NB4 (cell line): ENCODE data around the gene SIM2.

Experiments
- POLR2A ChIP-seq: IDR thresholded peaks from 2 replicates; pipeline ENCODE4 v1.6.1; 2011; ENCODE audit warnings: mild to moderate bottlenecking; ENCODE audit not compliant: insufficient read length; ENCODE audit errors: extremely low read depth
- TF ChIP-seq, protein P1 (sequence below): IDR thresholded peaks from one replicate; pipeline ENCODE4 v1.5.1; 2012; ENCODE audit warnings: low read depth, low read length
- TF ChIP-seq, protein P2 (sequence below): IDR thresholded peaks from 2 replicates; pipeline ENCODE4 v1.6.1; 2011; ENCODE audit warnings: low read depth, low read length

DNA sequence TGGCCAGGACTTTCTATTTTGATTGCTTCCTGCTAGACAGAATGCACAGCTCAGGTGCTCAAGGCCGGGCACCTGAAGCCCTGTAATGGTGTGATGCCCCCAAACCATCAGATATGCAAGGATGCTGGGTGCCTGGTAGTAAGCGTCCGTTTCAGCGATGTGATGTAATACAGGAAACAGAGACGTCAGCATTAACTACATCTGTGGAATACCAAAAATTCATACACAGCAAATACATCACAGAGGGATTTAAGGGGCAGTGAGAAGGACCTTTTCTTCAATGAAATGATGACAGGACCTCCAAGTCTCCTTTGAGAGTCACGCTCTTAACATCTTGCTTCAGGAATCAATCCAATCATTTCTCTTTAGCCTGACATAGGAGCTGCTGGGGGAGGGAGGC is 64.4 kb downstream of the SIM2 start:
- TF ChIP-seq, protein P1, sequence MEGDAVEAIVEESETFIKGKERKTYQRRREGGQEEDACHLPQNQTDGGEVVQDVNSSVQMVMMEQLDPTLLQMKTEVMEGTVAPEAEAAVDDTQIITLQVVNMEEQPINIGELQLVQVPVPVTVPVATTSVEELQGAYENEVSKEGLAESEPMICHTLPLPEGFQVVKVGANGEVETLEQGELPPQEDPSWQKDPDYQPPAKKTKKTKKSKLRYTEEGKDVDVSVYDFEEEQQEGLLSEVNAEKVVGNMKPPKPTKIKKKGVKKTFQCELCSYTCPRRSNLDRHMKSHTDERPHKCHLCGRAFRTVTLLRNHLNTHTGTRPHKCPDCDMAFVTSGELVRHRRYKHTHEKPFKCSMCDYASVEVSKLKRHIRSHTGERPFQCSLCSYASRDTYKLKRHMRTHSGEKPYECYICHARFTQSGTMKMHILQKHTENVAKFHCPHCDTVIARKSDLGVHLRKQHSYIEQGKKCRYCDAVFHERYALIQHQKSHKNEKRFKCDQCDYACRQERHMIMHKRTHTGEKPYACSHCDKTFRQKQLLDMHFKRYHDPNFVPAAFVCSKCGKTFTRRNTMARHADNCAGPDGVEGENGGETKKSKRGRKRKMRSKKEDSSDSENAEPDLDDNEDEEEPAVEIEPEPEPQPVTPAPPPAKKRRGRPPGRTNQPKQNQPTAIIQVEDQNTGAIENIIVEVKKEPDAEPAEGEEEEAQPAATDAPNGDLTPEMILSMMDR: no peak
- no peak for TF ChIP-seq POLR2A
- TF ChIP-seq, protein P2, sequence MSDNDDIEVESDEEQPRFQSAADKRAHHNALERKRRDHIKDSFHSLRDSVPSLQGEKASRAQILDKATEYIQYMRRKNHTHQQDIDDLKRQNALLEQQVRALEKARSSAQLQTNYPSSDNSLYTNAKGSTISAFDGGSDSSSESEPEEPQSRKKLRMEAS: no peak
